Right atrium auricular region (tissue), 2 donors: ENCODE data around the gene VAV1. TPM values are rescaled to one million over a fixed set of nuclear protein-coding genes. Genes with fewer than 3 reads are reported as not detected.

Experiments
- DNase-seq: peaks from one replicate; pipeline ENCODE4 v3.0.0-alpha.2; 2019; ENCODE audit warnings: low spot score
- H3K27ac ChIP-seq, 2 donors: fragments of 200-600 bp; sonication (generic); 1 replicate in 1 of 2; 2 replicates in 1 of 2; pipeline ENCODE4 v1.5.1; 2016 to 2019
- H3K27me3 ChIP-seq, 2 donors: fragments of 200-600 bp; sonication (generic); one replicate each; pipeline versions ENCODE4 v1.5.1 to v1.6.0; 2017 to 2019
- H3K36me3 ChIP-seq: fragments of 200-600 bp; sonication (generic); one replicate; pipeline ENCODE4 v1.5.1; 2016
- H3K4me1 ChIP-seq, 2 donors: fragments of 200-600 bp; sonication (generic); one replicate each; pipeline versions ENCODE4 v1.5.1 to v1.6.0; 2017 to 2019
- H3K4me3 ChIP-seq, 2 donors: fragments of 200-600 bp; sonication (generic); 1 replicate in 1 of 2; 2 replicates in 1 of 2; pipeline ENCODE4 v1.5.1; 2017 to 2019; ENCODE audit warnings: mild to moderate bottlenecking in 1 of 2, moderate library complexity in 1 of 2
- H3K9me3 ChIP-seq, 2 donors: fragments of 200-600 bp; sonication (generic); one replicate each; pipeline ENCODE4 v1.5.1; 2019
- total RNA-seq, 2 donors: library from RNA; depleted of rRNA; stranded (reverse); fragments of >200 nt; gene quantifications; one replicate each; pipeline ENCODE4 v1.1.0, GENCODE V29; 2016
- TF ChIP-seq, protein P1 (sequence below), 2 donors: fragments of 200-600 bp; sonication (generic); IDR thresholded peaks; one replicate each; pipeline ENCODE4 v1.5.1; 2019; ENCODE audit warnings: antibody characterized with exemption in 2 of 2

Gene VAV1
- total RNA-seq, 2 donors from 2014 or later, result 0.52 to 1.4 TPM

DNA sequence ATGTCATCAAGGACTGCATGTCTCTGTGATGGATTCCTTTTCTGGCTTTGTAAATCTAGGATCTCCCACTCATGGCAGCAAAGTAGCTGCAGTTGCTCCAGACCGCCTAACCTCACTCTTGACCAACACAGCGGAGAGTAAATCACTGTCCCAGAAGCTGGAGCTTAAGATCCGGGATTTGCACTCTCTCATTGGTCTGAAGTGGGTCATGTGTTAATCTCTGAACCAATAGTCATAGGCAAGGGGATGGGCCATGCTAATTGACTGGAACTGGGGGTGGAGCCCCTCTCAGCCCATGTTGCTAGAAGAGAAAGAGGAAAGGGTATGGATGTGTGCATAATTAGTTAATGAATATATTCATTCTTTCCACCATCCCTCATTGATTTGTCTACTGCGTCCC, 34.0 kb downstream of the VAV1 start:
- Histone ChIP-seq H3K27ac (no peak overlapping the region), H3K27me3 (no peaks in the 10 kb centered on the region), H3K4me1 (peaks cover 0 to 3% of the 10 kb centered on the region in 2 donors), H3K4me3 (no peak overlapping the region), H3K36me3 (no peaks in the 10 kb centered on the region), H3K9me3 (peaks cover 0 to 8% of the 10 kb centered on the region in 2 donors)
- no peak for DNase-seq
- TF ChIP-seq, protein P1, sequence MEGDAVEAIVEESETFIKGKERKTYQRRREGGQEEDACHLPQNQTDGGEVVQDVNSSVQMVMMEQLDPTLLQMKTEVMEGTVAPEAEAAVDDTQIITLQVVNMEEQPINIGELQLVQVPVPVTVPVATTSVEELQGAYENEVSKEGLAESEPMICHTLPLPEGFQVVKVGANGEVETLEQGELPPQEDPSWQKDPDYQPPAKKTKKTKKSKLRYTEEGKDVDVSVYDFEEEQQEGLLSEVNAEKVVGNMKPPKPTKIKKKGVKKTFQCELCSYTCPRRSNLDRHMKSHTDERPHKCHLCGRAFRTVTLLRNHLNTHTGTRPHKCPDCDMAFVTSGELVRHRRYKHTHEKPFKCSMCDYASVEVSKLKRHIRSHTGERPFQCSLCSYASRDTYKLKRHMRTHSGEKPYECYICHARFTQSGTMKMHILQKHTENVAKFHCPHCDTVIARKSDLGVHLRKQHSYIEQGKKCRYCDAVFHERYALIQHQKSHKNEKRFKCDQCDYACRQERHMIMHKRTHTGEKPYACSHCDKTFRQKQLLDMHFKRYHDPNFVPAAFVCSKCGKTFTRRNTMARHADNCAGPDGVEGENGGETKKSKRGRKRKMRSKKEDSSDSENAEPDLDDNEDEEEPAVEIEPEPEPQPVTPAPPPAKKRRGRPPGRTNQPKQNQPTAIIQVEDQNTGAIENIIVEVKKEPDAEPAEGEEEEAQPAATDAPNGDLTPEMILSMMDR (IDR thresholded peaks at IDR 0.05), result no peak

DNA sequence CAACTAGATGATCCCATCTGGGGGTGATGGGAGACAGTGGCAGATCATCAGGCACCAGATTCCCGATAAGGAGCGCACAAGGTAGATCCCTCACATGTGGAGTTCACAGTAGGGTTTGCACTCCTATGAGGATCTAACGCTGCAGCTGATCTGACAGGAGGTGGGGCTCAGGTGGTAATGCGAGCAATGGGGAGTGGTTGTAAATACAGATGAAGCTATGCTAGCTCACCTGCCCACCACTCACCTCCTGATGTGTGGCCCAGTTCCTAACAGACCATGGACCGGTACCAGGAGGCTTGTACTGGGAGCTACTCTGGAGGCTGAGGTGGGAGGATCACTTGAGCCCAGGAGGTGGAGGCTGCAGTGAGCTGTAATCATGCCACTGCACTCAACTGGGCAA, 34.8 kb downstream of the VAV1 start:
- Histone ChIP-seq H3K9me3 (peaks cover 0 to 8% of the 10 kb centered on the region in 2 donors), H3K4me3 (no peak overlapping the region), H3K27me3 (no peaks in the 10 kb centered on the region), H3K36me3 (no peaks in the 10 kb centered on the region), H3K27ac (no peak overlapping the region), H3K4me1 (no peaks in the 10 kb centered on the region)
- no peak for DNase-seq
- TF ChIP-seq, protein P1 (IDR thresholded peaks at IDR 0.05), result no peak

DNA sequence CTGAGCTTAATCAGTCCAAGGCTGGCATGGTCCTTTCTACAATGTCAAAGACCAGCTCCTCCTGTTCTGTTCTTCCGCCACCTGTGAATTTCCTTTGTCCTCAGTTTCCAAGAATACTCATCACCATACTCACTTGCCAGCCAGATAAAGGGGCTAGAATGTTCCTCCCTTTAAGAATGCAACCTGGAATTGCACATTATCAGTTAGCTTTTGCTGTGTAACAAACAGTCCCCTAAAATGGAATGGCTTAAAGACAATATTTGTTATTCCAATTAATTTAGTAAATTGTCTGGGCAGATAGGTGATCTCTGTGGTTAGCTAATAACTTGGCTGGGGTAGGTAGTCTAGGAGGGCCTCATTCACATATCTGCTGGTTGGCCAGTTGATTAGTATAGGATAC, 36.0 kb downstream of the VAV1 start:
- Histone ChIP-seq H3K27me3 (no peaks in the 10 kb centered on the region), H3K4me3 (no peak overlapping the region), H3K9me3 (peaks cover 0 to 8% of the 10 kb centered on the region in 2 donors), H3K36me3 (no peaks in the 10 kb centered on the region), H3K27ac (no peak overlapping the region), H3K4me1 (no peaks in the 10 kb centered on the region)
- TF ChIP-seq, protein P1 (IDR thresholded peaks at IDR 0.05), result no peak
- DNase-seq, result no peak

DNA sequence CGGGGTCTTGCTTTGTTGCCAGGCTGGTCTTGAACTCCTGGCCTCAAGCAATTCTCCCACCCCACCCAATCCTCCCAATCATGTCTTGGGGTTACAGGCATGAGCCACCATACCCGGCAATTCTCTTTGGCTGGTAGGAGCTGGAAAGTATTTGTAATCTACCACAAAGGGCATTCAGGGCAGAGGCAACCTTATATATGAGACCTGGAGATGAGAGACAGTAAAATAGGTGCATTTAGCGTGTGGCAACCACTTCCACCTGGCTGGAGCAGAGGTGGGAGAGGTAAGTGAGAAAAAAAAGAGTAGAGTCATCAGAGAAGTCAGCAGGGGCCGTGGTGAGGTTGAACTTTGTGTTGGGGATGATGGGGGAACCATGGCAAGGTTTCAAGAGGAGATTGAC, 36.8 kb downstream of the VAV1 start:
- H3K4me3 ChIP-seq, result no peak overlapping the region
- peaks cover 0 to 8% of the 10 kb centered on the region in 2 donors for H3K9me3 ChIP-seq
- TF ChIP-seq, protein P1 (IDR thresholded peaks at IDR 0.05), result no peak
- no peak overlapping the region for H3K27ac ChIP-seq
- H3K4me1 ChIP-seq, result no peaks in the 10 kb centered on the region
- H3K36me3 ChIP-seq, result no peaks in the 10 kb centered on the region
- H3K27me3 ChIP-seq, result no peaks in the 10 kb centered on the region
- DNase-seq, result no peak

DNA sequence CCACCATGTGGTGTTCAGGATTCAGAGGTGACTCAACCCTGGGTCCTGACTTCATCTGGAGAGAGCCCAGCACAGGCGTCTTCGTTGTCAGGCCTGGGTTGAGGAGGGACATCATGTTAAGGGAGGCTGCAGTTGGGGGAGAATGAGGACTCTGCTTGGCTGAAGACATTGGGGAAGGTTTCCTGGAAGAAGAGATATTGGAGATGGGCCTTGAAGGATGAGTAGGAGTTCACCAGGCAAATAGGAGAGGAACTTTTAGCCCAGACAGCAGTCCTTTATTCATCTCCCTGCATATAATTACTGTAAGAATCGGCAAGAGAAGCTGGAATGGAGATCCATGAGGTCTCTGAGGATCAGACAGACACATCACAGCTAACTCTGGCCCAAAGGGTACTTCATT, 38.9 kb downstream of the VAV1 start:
- TF ChIP-seq, protein P1 (IDR thresholded peaks at IDR 0.05), result no peak
- no peak overlapping the region for H3K27ac ChIP-seq
- H3K36me3 ChIP-seq, result no peaks in the 10 kb centered on the region

DNA sequence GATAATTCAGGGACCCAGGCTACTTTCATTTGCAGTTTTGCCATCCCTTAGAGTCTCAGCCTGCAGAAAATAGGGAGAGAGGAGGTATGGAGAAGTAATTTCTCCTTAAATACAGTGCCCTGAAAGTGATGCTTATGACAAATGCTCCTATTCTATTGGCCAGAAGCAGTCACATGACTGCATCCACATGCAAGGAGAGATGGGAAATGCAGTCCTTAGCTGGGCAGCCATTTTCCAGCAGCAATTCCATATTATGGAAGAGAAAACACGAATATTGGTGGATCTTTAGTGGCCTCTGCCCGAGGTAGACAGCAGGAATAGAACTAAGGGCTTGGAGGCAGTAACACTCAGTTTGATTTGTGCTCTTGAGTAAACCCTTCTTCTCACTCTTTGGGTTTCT, 39.4 kb downstream of the VAV1 start:
- H3K27me3 ChIP-seq, result no peaks in the 10 kb centered on the region
- H3K4me1 ChIP-seq, result no peaks in the 10 kb centered on the region
- TF ChIP-seq, protein P1 (IDR thresholded peaks at IDR 0.05), result no peak
- H3K4me3 ChIP-seq, result no peak overlapping the region
- peaks cover 0 to 8% of the 10 kb centered on the region in 2 donors for H3K9me3 ChIP-seq
- DNase-seq, result no peak
- H3K27ac ChIP-seq, result no peak overlapping the region
- no peaks in the 10 kb centered on the region for H3K36me3 ChIP-seq

More for the DNA sequence above, 38.9 kb downstream of the VAV1 start:
- no peak overlapping the region for H3K4me3 ChIP-seq
- peaks cover 0 to 8% of the 10 kb centered on the region in 2 donors for H3K9me3 ChIP-seq
- no peaks in the 10 kb centered on the region for H3K27me3 ChIP-seq
- DNase-seq, result no peak
- no peaks in the 10 kb centered on the region for H3K4me1 ChIP-seq
